Activated gamma-delta T cell (primary cell): ENCODE data around the gene KLHL29.
"Not testable (repeated sequence)": the region's sequence is repeated elsewhere in the genome, so short reads cannot be mapped to it uniquely, and the experiment has no call there.

Source experiments
- DNase-seq: peaks from one replicate; lab custom pipeline; 2025; lab: John Stamatoyannopoulos, UW

The KLHL29 gene

DNA sequence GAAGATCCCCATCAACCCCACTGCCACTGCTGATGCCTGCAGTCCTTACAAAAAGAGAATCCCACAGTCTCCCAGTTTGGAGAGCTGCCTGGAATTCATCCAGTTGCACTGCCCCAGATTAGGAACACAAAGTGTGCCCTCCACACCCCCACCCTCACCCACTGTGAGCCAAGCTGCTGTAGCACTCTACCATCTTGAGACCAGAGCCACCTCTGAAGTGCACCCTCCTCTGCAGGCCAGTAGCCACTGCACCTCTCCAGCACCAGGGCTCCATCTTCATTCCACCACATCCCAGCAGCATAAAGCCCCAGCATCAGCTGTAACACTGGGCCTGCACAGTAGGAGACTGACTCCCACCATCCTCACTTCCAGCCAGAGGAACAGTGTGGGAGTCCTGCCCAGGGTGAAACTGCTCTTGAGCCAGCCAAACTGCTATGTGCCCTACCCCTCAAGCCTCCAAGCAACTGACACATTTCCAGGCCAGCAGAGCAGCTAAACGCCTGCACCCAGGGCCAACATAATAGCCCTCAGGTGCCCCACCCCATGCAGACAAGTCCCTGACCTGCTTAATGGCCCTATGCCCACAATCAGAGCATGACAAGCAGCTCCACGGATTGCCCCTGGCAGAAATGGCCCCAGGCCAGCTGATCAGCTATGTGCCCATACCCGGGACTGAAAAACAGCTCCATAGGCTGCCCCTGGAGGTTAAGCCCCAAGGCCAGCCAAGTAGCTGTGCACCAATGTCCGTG, 335.9 kb downstream of the KLHL29 start:
- DNase-seq = no peak

DNA sequence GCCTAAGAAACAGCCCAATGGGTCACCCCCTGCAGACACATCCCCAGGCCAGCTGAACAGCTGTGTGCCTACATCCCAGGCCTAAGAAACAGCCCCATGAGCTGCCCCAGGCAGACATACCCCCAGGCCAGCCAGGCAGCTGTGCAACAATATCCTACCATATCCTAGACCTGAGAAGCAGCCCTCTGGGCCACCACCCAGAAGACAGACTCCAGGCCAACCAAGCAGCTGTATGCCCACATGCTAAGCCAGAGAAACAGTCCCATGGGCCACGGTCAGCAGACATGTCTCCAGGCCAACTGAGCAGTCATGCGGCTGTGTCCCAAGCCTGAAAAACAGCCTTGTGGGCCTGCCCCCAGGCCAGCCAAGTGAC, 336.5 kb downstream of the KLHL29 start:
- no peak for DNase-seq

DNA sequence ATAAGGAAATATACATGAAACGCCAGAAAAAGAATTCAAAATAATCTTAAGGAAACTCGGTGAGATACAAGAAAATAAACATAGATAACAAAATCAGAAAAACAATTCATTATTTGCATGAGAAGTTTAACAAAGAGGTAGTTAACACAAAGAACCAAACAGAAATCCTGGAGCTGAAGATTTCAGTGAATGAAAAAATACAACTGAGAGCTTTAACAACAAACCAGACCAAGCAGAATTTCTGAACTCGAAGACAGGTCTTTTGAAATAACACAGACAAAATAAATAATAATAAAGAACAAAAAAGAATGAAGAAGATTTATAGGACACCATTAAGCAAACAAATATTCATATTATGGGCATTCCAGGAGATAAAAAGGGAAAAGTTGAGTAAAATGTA, 337.3 kb downstream of the KLHL29 start:
- no peak for DNase-seq

DNA sequence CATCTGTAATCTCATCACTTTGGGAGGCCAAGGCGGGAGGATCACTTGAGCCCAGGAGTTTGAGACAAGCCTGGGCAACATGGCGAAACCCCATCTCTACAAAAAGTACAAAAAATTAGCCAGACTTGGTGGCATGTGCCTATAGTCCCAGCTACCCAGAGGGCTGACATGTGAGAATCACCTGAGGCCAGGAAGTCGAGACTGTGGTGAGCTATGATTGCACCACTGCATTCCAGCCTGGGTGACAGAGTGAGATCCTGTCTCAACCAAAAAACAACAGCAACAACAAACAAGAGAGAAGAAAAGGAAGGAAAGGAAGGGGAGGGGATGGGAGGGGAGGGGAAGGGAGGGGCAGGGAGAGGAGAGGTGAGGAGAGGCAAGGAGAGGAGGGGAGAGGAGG, 338.1 kb downstream of the KLHL29 start:
- not testable (repeated sequence) for DNase-seq

DNA sequence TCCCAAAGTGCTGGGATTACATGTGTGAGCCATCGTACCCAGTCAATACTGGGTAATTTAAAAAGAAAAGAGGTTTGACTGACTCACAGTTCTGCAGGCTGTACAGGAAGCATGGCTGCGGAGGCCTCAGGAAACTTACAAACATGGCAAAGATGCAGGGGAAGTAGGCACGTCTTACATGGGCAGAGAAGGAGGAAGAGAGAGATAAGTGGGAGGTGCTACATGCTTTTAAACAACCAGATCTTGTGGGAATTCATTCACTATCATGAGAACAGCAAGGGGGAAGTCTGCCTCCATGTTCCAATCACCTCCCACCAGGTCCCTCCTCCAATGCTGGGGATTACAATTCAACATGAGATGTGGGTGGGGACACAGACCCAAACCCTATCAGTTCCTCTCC, 349.4 kb downstream of the KLHL29 start:
- no peak for DNase-seq

DNA sequence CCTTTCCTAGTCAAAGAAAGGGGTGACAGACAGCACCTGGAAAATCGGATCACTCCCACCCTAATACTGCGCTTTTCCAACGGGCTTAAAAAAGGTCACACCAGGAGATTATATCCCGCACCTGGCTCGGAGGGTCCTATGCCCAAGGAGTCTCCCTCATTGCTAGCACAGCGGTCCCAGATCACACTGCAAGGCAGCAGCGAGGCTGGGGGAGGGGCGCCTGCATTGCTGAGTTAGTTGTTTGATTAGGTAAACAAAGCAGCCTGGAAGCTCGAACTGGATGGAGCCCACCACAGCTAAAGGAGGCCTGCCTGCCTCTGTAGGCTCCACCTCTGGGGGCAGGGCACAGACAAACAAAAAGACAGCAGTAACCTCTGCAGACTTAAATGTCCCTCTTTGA, 351.8 kb downstream of the KLHL29 start:
- not testable (repeated sequence) for DNase-seq

DNA sequence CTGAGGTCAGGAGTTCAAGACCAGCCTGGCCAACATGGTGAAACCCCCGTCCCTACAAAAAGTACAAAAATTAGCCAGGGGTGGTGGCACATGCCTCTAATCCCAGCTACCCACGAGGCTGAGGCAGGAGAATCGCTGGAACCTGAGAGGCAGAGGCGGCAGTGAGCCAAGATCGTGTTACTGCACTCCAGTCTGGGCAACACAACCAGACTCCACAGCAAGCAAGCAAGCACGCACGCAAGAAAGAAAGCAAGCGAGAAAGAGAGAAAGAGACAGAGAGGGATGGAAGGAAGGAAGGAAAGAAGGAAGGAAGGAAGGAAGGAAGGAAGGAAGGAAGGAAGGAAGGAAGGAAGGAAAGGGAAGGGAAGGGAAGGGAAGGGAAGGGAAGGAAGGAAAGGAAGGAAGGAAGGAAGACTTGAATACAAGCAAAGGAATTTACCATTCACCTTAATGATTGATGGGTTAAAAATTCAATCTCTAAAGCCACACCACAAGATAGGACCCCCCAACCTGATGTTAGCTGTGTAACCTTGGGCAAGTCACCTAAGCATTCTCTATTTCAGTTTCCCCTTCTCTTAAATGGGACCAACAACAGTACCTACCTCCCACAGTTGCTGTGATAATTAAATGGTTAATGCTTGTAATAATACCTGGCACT, 360.2 kb downstream of the KLHL29 start:
- DNase-seq = no peak

DNA sequence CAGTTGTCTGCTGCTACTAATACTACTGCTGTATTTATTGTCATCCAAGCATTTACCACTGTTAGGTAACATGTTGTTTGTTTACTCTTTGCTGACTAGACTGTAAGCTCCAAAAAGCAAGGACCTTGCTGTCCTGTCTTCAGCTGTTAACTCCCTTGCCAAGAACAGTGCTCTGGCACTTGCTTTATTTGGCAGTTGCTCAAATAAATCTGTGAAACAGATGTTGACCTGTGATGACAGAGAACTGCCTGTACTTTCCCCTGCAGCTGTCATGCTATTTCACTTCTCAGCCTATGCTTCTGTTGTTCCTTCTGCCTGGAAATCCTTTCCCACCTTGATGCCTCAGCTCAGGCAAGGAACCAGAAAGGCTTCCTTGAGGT, 360.7 kb downstream of the KLHL29 start:
- no peak for DNase-seq

DNA sequence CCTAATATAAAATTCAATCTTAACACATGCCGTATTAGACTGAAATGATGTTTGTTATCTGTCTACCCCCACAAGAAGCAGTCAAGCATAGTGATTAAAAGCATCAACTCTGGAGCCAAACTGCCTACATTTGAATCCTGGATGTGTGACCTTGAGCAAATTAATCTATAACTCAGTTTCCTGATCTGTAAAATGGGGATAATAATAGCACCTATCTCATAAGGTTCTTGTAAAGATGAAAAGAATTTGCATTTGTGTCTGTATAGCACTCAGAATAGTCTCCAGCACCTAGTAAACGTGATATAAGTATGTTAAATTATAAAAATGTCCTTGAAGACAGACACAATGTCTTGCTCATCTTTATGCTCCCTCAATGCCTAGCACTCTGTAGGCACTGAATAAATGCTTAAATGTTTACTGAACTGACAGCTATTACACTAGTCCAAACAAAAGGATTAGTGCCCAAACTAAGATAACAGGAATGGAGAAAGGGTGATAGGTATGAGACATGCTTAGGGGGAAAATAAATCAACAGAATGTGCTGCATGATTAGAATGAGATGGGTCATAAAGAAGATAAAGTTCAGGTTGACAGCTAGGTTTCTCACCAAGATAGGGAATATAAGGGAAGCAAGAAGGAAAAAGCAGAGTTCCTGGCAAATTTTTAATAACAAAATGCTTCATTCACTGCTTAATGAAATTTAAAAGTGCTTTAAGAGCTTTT, 361.3 kb downstream of the KLHL29 start:
- DNase-seq = no peak

DNA sequence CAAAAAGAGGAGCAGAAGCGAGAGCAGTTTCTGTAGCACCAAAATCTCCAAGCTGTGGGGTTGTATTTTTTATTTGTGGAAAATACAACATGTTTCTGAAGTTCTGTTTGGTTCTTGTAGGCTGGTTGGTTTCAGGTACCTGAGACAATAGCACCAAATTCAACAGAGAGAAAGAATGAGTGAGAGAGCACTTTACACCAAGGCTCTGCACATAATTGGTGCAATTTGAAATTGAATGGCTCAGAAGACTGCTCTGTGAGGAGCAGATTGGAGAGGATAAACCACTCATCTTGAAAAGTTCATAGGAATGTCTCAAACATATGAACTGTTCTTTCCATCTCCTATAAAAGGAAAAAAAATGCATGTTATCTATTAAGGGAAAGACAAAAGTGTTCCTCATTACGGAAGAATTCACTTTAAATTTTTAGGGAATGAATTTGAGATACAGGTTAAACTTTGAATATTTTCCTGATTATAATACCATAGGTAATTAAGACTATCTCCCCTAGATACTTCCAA, 366.8 kb downstream of the KLHL29 start:
- no peak for DNase-seq

DNA sequence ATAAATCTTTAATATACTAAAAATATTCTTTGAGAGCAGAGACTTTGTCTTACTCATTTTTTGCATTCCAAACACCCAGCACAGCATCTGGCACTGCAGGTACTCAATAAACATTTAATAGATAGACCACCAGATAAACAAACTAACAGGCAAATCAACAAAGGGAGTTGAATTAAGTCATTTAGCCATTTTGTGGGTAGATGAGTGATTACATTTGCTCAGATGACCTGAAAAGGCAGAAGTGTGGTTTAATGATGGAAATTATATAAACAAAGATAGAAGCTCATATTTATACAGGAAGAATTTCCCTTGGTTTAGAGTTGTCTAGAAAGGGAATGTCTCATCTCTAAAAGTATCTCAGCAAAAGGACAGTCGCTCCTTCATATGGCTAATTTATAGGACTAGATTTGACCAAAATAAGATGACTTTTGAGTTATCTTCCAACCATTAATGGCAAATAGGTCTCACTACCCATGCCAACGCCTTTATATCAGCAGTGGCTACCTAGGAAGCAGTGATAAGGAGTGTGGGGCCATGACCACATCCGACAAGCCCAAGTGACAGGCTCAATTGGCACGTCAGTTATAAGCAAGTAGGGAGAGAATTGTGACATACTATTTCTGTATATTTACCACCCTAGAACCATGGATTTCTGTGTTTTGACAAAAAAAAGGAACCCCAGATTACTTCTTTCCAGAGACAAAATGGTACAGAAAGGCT, 368.5 kb downstream of the KLHL29 start:
- DNase-seq = no peak

DNA sequence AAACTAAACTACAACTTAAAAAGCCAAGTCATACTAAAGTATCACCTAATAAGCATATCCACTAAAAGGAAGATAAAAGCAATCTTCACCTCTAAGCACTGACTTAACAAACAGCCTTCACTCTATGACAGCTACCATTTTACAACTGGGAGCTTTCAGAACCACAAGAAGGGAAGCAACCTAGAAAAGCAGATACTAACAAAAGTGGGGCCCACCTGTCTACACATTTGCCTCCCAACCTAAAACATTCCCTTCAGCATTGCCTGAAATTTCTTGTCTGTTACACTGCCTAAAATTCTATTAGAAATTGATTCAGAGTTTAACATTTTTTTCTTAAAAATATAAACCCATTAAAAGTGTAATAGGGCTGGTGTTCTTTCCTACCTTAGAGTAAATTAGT, 370.0 kb downstream of the KLHL29 start:
- DNase-seq = no peak

DNA sequence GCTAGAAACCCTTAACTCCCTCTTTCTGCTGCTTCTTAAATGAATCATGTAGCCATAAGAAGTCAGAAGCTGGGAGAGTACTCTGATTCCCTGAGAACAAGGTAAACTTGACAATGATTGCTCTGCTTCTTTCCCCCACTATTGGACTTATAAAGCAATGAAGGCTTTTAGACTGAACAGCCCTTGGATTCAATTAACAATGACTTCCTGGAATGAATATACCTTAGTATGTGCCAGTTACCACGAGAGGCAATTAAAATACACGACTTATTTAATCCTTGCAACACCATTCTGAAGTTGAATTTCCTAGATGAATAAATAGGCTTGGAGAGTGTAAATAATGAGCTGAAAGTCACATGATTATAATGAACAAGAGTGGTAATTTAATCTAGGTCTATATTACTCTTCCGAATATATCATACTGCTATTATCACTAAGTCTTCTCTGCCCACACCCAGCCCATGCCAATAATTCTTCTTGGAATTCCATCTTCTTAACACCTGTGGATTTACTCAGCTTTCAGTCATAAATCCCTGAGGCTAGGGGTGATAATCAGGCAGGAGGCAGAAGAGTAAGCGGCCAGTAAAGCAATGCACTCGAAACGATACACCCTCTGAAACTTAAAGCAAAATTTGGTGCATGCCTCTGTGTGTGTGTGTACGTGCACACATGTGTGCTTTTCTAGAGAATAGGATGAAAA, 371.8 kb downstream of the KLHL29 start:
- DNase-seq = no peak

DNA sequence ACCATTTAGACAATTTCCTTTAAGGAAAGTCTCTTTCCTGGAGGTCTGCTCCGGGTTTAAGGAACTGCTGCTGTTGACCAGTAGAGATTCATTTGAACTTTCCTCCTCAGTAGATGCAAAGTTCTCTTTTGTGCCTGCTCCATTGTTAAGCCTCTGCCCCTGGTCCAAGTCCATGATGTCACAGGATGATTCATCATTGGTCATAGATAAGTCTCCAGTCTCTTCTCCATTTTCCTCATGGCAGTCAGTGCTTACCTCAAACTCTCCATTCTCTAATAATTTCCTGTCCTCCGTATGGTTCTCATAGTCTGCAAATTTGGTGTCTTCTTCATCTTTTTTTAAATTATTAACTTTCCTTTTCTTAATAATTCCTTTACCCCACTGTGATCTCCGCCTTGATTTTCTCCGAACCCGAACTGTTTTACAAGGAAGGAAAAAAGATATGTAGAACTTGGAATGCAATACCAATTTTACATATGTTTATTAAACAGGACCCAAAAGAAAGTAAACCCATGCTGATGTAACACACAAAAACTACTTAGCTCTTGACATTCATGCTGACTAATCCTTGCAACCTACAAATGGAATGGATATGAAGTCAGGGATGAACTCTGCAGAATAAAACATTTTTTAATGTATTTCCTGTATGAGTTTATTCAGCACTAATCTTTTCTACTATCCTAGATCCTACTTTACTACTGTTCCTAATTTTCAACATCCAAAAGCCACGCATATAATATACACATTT, 372.9 kb downstream of the KLHL29 start:
- no peak for DNase-seq
